K562 (cell line): Measurements from ENCODE around the gene CLCA1. TPM values are rescaled to one million over a fixed set of nuclear protein-coding genes. Genes with fewer than 3 reads are reported as not detected.

Experiments used
- CBX1 ChIP-seq: sonication (generic); IDR thresholded peaks from 2 replicates; pipeline ENCODE4 v1.6.1; 2016; ENCODE audit warnings: antibody characterized with exemption, low read depth, mild to moderate bottlenecking
- CBX3 ChIP-seq, 2 experiments: IDR thresholded peaks; 1 replicate in 1 of 2; 2 replicates in 1 of 2; pipeline ENCODE4 v1.6.1; 2012; ENCODE audit warnings: inconsistent platforms in 2 of 2, low read length in 2 of 2, borderline replicate concordance in 1 of 2, control low read depth in 1 of 2
- EGR1 ChIP-seq: fragments of 450-650 bp; conservative IDR thresholded peaks from 2 replicates; pipeline ENCODE4 v1.6.1; 2017; ENCODE audit warnings: mild to moderate bottlenecking
- HDAC6 ChIP-seq: IDR thresholded peaks from 2 replicates; pipeline ENCODE4 v1.6.1; 2012; ENCODE audit warnings: low read depth, mild to moderate bottlenecking, control low read depth, inconsistent platforms, low read length, moderate library complexity
- JUND ChIP-seq, 2 experiments: IDR thresholded peaks; 2 replicates in 1 of 2; 3 replicates in 1 of 2; pipeline ENCODE4 v1.6.1; 2011; ENCODE audit warnings: borderline replicate concordance in 2 of 2, low read depth in 2 of 2, low read length in 2 of 2, improper control_type of control experiment in 1 of 2, missing biosample characterization in 1 of 2, missing genetic modification characterization in 1 of 2, missing genetic modification reagents in 1 of 2
- MAFF ChIP-seq: IDR thresholded peaks from 2 replicates; pipeline ENCODE4 v1.6.1; 2012; ENCODE audit warnings: low read length, improper control_type of control experiment
- MBD2 ChIP-seq: sonication (generic); IDR thresholded peaks from 2 replicates; pipeline ENCODE4 v1.6.1; 2016; ENCODE audit warnings: low read depth, borderline replicate concordance
- MYC ChIP-seq, 2 experiments: fragments of 250-450 bp in 1 of 2; sonication (Bioruptor Pico) in 1 of 2; IDR thresholded peaks; 2 replicates each; pipeline versions ENCODE4 v1.5.1 to v1.6.1; 2012 to 2021; ENCODE audit warnings: low read depth in 2 of 2, borderline replicate concordance in 1 of 2, improper control_type of control experiment in 1 of 2, low read length in 1 of 2, mild to moderate bottlenecking in 1 of 2, moderate library complexity in 1 of 2
- RCOR1 ChIP-seq, 2 experiments: IDR thresholded peaks; 2 replicates each; pipeline ENCODE4 v1.6.1; 2012; ENCODE audit warnings: low read depth in 2 of 2, low read length in 2 of 2, borderline replicate concordance in 1 of 2, improper control_type of control experiment in 1 of 2
- TAL1 ChIP-seq: fragments of 450-650 bp; IDR thresholded peaks from 2 replicates; pipeline ENCODE4 v1.6.1; 2016; ENCODE audit warnings: mild to moderate bottlenecking
- ZNF174 ChIP-seq: fragments of 250-450 bp; sonication (Bioruptor Pico); IDR thresholded peaks from 2 replicates; pipeline ENCODE4 v1.4.0; 2020; ENCODE audit warnings: mild to moderate bottlenecking
- ZNF282 ChIP-seq: sonication (generic); formaldehyde crosslinking; IDR thresholded peaks from 2 replicates; pipeline ENCODE4 v1.8.1; 2023; ENCODE audit warnings: missing genetic modification reagents
- polyA plus RNA-seq, 8 experiments: library from polyadenylated mRNA; depleted of rRNA in 4 of 8; stranded (reverse) in 5 of 8; unstranded in 3 of 8; fragments of >200 nt; fragmentation: Nextera tagmentation in 2 of 8; fragmentation: Illumina TruSeq in 1 of 8; extraction: Ambion mirVana in 2 of 8; extraction: Trizol in 1 of 8; gene quantifications; 2 replicates each; pipeline versions ENCODE4 v1.2.1 to v1.2.3, GENCODE V29; 2011 to 2014; ENCODE audit warnings: inconsistent platforms in 1 of 8, missing spikeins in 1 of 8
- total RNA-seq, 7 experiments: library from RNA; depleted of rRNA in 6 of 7; stranded (reverse); fragments of >200 nt in 6 of 7; fragmentation: Illumina TruSeq in 2 of 7; extraction: Trizol in 2 of 7; gene quantifications; 2 replicates each; pipeline versions ENCODE4 v1.2.1 to v1.2.3, GENCODE V29; 2011 to 2021; ENCODE audit warnings: low replicate concordance in 1 of 7
- TF ChIP-seq, protein P1 (sequence below), 3 experiments: IDR thresholded peaks in 2 of 3; conservative IDR thresholded peaks in 1 of 3; 2 replicates each; pipeline ENCODE4 v1.5.1; 2011 to 2012; ENCODE audit warnings: low read length in 3 of 3, mild to moderate bottlenecking in 3 of 3, control low read depth in 2 of 3, improper control_type of control experiment in 1 of 3, inconsistent platforms in 1 of 3, low read depth in 1 of 3, mixed read lengths in 1 of 3, moderate library complexity in 1 of 3; ENCODE audit not compliant: insufficient read depth in 2 of 3
- TF ChIP-seq, protein P2 (sequence below): fragments of 250-450 bp; sonication (Bioruptor Pico); IDR thresholded peaks from 2 replicates; pipeline ENCODE4 v1.8.0; 2021; ENCODE audit warnings: borderline replicate concordance, mild to moderate bottlenecking, moderate library complexity; ENCODE audit not compliant: poor library complexity, severe bottlenecking
- TF ChIP-seq, protein P3 (sequence below), 2 experiments: IDR thresholded peaks in 1 of 2; conservative IDR thresholded peaks in 1 of 2; 2 replicates each; pipeline ENCODE4 v1.6.1; 2016; ENCODE audit warnings: low read depth in 2 of 2, mild to moderate bottlenecking in 1 of 2, missing compliant biosample characterization in 1 of 2, missing genetic modification characterization in 1 of 2, moderate library complexity in 1 of 2
- TF ChIP-seq, protein P4 (sequence below): fragments of 200-800 bp; sonication (Bioruptor generic); IDR thresholded peaks from 2 replicates; pipeline ENCODE4 v1.6.1; 2016; ENCODE audit warnings: missing genetic modification characterization, missing compliant biosample characterization

Gene CLCA1
- total and polyA plus RNA-seq, 9 of the 15 experiments (the other 6 are each of a cell fraction or from before 2014, with no cell fraction given): 0.03 to 0.08 (median 0.04) TPM; not detected in 6

DNA sequence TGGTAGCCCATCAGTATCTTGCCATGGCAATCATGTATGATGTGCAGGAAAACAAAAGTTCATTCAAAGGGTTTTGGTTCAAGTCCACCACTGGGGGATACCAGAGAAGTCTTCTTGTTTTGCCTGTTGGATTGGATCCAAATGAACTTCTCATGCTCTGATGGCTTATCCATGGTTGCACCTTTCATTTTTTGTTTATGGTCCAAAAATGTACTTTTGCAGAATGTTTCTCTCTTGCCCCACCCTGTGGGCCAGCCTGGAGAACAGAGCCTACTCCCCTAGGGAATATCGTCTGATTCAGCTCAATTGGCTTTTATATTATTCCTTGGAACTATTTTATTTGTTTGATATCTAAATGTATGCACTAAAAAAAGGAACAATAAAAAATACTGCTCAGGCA is 20.1 kb upstream of the CLCA1 start (continued):
- TF ChIP-seq ZNF282 (no peak), CBX1 (no peak), HDAC6 (no peak), MBD2 (no peak), TAL1 (peak; percentile 72), MAFF (no peak), RCOR1 (IDR thresholded peaks at IDR 0.05; ENCODE audit: borderline replicate concordance in 1 of 2, low read depth in 2 of 2, low read length in 2 of 2) (peak in 1 of 2 experiments; percentile 37; a peak in 1 of 4 replicates), EGR1 (no peak), JUND (IDR thresholded peaks at IDR 0.05; ENCODE audit: borderline replicate concordance, low read depth, low read length) (peak; percentile 30; the same call in 1 of the 2 replicates), JUND (tag; IDR thresholded peaks at IDR 0.05; ENCODE audit: borderline replicate concordance, low read depth, low read length) (no peak), CBX3 (IDR thresholded peaks at IDR 0.05; ENCODE audit: borderline replicate concordance in 1 of 2, low read length in 2 of 2) (peak in 1 of 2 experiments; percentile 34; a peak in 1 of 3 replicates), MYC (IDR thresholded peaks at IDR 0.05; ENCODE audit: low read depth, low read length) (peak; percentile 9; the same call in 1 of the 2 replicates), MYC (CRISPR knock-in tag; IDR thresholded peaks at IDR 0.05; ENCODE audit: borderline replicate concordance, low read depth) (no peak), ZNF174 (CRISPR knock-in tag) (no peak)
- TF ChIP-seq, protein P1, sequence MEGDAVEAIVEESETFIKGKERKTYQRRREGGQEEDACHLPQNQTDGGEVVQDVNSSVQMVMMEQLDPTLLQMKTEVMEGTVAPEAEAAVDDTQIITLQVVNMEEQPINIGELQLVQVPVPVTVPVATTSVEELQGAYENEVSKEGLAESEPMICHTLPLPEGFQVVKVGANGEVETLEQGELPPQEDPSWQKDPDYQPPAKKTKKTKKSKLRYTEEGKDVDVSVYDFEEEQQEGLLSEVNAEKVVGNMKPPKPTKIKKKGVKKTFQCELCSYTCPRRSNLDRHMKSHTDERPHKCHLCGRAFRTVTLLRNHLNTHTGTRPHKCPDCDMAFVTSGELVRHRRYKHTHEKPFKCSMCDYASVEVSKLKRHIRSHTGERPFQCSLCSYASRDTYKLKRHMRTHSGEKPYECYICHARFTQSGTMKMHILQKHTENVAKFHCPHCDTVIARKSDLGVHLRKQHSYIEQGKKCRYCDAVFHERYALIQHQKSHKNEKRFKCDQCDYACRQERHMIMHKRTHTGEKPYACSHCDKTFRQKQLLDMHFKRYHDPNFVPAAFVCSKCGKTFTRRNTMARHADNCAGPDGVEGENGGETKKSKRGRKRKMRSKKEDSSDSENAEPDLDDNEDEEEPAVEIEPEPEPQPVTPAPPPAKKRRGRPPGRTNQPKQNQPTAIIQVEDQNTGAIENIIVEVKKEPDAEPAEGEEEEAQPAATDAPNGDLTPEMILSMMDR (IDR thresholded peaks at IDR 0.05 in 2 of 3, conservative IDR thresholded peaks at IDR 0.05 in 1 of 3; ENCODE audit: insufficient read depth in 2 of 3, low read depth in 1 of 3, low read length in 3 of 3): peak; percentile 29 to 44 (median 37); a peak in 5 of 6 replicates
- TF ChIP-seq, protein P2, sequence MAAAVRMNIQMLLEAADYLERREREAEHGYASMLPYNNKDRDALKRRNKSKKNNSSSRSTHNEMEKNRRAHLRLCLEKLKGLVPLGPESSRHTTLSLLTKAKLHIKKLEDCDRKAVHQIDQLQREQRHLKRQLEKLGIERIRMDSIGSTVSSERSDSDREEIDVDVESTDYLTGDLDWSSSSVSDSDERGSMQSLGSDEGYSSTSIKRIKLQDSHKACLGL (CRISPR knock-in tag): no peak
- TF ChIP-seq, protein P3, sequence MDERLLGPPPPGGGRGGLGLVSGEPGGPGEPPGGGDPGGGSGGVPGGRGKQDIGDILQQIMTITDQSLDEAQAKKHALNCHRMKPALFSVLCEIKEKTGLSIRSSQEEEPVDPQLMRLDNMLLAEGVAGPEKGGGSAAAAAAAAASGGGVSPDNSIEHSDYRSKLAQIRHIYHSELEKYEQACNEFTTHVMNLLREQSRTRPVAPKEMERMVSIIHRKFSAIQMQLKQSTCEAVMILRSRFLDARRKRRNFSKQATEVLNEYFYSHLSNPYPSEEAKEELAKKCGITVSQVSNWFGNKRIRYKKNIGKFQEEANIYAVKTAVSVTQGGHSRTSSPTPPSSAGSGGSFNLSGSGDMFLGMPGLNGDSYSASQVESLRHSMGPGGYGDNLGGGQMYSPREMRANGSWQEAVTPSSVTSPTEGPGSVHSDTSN (CRISPR knock-in tag; IDR thresholded peaks at IDR 0.05; ENCODE audit: low read depth): no peak
- TF ChIP-seq, protein P3 (tag; conservative IDR thresholded peaks at IDR 0.05; ENCODE audit: low read depth): no peak
- TF ChIP-seq, protein P4, sequence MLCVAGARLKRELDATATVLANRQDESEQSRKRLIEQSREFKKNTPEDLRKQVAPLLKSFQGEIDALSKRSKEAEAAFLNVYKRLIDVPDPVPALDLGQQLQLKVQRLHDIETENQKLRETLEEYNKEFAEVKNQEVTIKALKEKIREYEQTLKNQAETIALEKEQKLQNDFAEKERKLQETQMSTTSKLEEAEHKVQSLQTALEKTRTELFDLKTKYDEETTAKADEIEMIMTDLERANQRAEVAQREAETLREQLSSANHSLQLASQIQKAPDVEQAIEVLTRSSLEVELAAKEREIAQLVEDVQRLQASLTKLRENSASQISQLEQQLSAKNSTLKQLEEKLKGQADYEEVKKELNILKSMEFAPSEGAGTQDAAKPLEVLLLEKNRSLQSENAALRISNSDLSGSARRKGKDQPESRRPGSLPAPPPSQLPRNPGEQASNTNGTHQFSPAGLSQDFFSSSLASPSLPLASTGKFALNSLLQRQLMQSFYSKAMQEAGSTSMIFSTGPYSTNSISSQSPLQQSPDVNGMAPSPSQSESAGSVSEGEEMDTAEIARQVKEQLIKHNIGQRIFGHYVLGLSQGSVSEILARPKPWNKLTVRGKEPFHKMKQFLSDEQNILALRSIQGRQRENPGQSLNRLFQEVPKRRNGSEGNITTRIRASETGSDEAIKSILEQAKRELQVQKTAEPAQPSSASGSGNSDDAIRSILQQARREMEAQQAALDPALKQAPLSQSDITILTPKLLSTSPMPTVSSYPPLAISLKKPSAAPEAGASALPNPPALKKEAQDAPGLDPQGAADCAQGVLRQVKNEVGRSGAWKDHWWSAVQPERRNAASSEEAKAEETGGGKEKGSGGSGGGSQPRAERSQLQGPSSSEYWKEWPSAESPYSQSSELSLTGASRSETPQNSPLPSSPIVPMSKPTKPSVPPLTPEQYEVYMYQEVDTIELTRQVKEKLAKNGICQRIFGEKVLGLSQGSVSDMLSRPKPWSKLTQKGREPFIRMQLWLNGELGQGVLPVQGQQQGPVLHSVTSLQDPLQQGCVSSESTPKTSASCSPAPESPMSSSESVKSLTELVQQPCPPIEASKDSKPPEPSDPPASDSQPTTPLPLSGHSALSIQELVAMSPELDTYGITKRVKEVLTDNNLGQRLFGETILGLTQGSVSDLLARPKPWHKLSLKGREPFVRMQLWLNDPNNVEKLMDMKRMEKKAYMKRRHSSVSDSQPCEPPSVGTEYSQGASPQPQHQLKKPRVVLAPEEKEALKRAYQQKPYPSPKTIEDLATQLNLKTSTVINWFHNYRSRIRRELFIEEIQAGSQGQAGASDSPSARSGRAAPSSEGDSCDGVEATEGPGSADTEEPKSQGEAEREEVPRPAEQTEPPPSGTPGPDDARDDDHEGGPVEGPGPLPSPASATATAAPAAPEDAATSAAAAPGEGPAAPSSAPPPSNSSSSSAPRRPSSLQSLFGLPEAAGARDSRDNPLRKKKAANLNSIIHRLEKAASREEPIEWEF (CRISPR knock-in tag): no peak
